Stimulated activated naive CD8-positive, alpha-beta T cell treated with anti-CD3 and anti-CD28 coated beads, Interleukin-15, Interleukin-2, amounts not matched to agents 100 ng/mL and 50 ng/mL, for 24 hours (primary cell): ENCODE results near the gene LBH.

Experiments used
- H3K27ac Mint-ChIP-seq: one replicate; pipeline ENCODE4 v1.8.0; 2021; ENCODE audit warnings: mild to moderate bottlenecking, mixed read lengths
- H3K27me3 Mint-ChIP-seq: one replicate; pipeline ENCODE4 v1.8.0; 2021; ENCODE audit warnings: mixed read lengths
- H3K36me3 Mint-ChIP-seq: one replicate; pipeline ENCODE4 v1.8.0; 2021; ENCODE audit warnings: low read depth, mixed read lengths
- H3K4me1 Mint-ChIP-seq: one replicate; pipeline ENCODE4 v1.8.0; 2021; ENCODE audit warnings: low read depth, mixed read lengths
- H3K4me3 Mint-ChIP-seq: one replicate; pipeline ENCODE4 v1.8.0; 2021; ENCODE audit warnings: mild to moderate bottlenecking, mixed read lengths
- H3K9me3 Mint-ChIP-seq: one replicate; pipeline ENCODE4 v1.8.0; 2021; ENCODE audit warnings: mixed read lengths

Gene LBH

GRCh38 chr2:30303095-30303494, 71.8 kb downstream of the LBH start:
- H3K36me3 Mint-ChIP-seq = no peaks in the 10 kb centered on the region
- peak overlapping the region; percentile 42 for H3K27ac Mint-ChIP-seq
- no peaks in the 10 kb centered on the region for H3K27me3 Mint-ChIP-seq
- H3K4me1 Mint-ChIP-seq = peaks cover 57% of the 10 kb centered on the region
- H3K4me3 Mint-ChIP-seq = no peak overlapping the region
- peaks cover 9% of the 10 kb centered on the region for H3K9me3 Mint-ChIP-seq

- peaks cover 57% of the 10 kb centered on the region for H3K4me1 Mint-ChIP-seq
- H3K4me3 Mint-ChIP-seq = no peak overlapping the region
- peaks cover 6% of the 10 kb centered on the region for H3K9me3 Mint-ChIP-seq
- H3K27ac Mint-ChIP-seq = no peak overlapping the region
- no peaks in the 10 kb centered on the region for H3K36me3 Mint-ChIP-seq
- no peaks in the 10 kb centered on the region for H3K27me3 Mint-ChIP-seq
These were observed 73.9 kb downstream of the LBH start for GRCh38 chr2:30305235-30305634.

GRCh38 chr2:30306522-30306921, 75.2 kb downstream of the LBH start:
- no peak overlapping the region for H3K27ac Mint-ChIP-seq
- H3K36me3 Mint-ChIP-seq = no peaks in the 10 kb centered on the region
- no peak overlapping the region for H3K4me3 Mint-ChIP-seq
- H3K4me1 Mint-ChIP-seq = peaks cover 65% of the 10 kb centered on the region
- H3K9me3 Mint-ChIP-seq = peaks cover 6% of the 10 kb centered on the region
- no peaks in the 10 kb centered on the region for H3K27me3 Mint-ChIP-seq

- H3K4me1 Mint-ChIP-seq = peaks cover 65% of the 10 kb centered on the region
- H3K27ac Mint-ChIP-seq = no peak overlapping the region
- H3K9me3 Mint-ChIP-seq = peaks cover 6% of the 10 kb centered on the region
- no peak overlapping the region for H3K4me3 Mint-ChIP-seq
- no peaks in the 10 kb centered on the region for H3K36me3 Mint-ChIP-seq
- no peaks in the 10 kb centered on the region for H3K27me3 Mint-ChIP-seq
These were observed 76.9 kb downstream of the LBH start for GRCh38 chr2:30308280-30308679.
